GM23338 (cell line): ENCODE measurements around the gene PRUNE2. TPM values are rescaled to one million over a fixed set of nuclear protein-coding genes. Genes with fewer than 3 reads are reported as not detected.

Source experiments
- ATAC-seq: fragments of 200-7000 bp; cut with Tn5 transposase; 3 replicates; pipeline ENCODE4 v1.9.1; 2020
- DNase-seq: peaks from one replicate; pipeline ENCODE4 v3.0.0-alpha.2; 2015; ENCODE audit warnings: low spot score
- H2AFZ ChIP-seq: fragments of 200-600 bp; sonication (generic); 2 replicates; pipeline ENCODE4 v1.8.0; 2016; ENCODE audit warnings: antibody characterized with exemption, mild to moderate bottlenecking, moderate library complexity
- H3F3A ChIP-seq: fragments of 200-600 bp; sonication (generic); replicated peaks from 2 replicates; pipeline ENCODE4 v1.8.0; 2017; ENCODE audit warnings: antibody characterized with exemption, mixed run types, low read depth
- H3K27ac ChIP-seq: fragments of 200-600 bp; sonication (generic); 2 replicates; pipeline ENCODE4 v1.6.1; 2016; ENCODE audit warnings: low read depth
- H3K27me3 ChIP-seq: fragments of 200-600 bp; sonication (generic); 2 replicates; pipeline ENCODE4 v1.8.0; 2016; ENCODE audit warnings: mild to moderate bottlenecking, mixed run types, moderate library complexity; ENCODE audit not compliant: insufficient read depth
- H3K36me3 ChIP-seq: fragments of 200-600 bp; sonication (generic); 2 replicates; pipeline ENCODE4 v1.8.0; 2016; ENCODE audit warnings: mild to moderate bottlenecking; ENCODE audit not compliant: insufficient read depth
- H3K4me1 ChIP-seq: fragments of 200-600 bp; sonication (generic); 2 replicates; pipeline ENCODE4 v1.8.0; 2016; ENCODE audit warnings: mild to moderate bottlenecking, moderate library complexity; ENCODE audit not compliant: insufficient read depth
- H3K4me2 ChIP-seq: fragments of 200-600 bp; sonication (generic); 2 replicates; pipeline ENCODE4 v1.7.1; 2017; ENCODE audit warnings: mixed run types
- H3K4me3 ChIP-seq: fragments of 200-600 bp; sonication (generic); 2 replicates; pipeline ENCODE4 v1.6.1; 2016; ENCODE audit warnings: mixed run types
- H3K79me2 ChIP-seq: fragments of 200-600 bp; sonication (generic); replicated peaks from 2 replicates; pipeline ENCODE4 v1.8.0; 2017; ENCODE audit warnings: mild to moderate bottlenecking; ENCODE audit not compliant: insufficient read depth
- H3K9me2 ChIP-seq: fragments of 200-600 bp; sonication (generic); 2 replicates; pipeline ENCODE4 v1.8.0; 2017; ENCODE audit not compliant: insufficient read depth
- H4K20me1 ChIP-seq: fragments of 200-600 bp; sonication (generic); replicated peaks from 2 replicates; pipeline ENCODE4 v1.8.0; 2017; ENCODE audit warnings: mild to moderate bottlenecking; ENCODE audit not compliant: insufficient read depth
- H3K27ac Mint-ChIP-seq: 2 replicates; pipeline ENCODE4 v1.8.0; 2020; ENCODE audit warnings: inconsistent platforms, mild to moderate bottlenecking, moderate library complexity, mixed read lengths
- H3K27me3 Mint-ChIP-seq: 3 replicates; pipeline ENCODE4 v1.8.0; 2022; ENCODE audit warnings: low read depth, mild to moderate bottlenecking, moderate library complexity, mixed read lengths, inconsistent platforms; ENCODE audit not compliant: insufficient read depth, poor library complexity
- H3K36me3 Mint-ChIP-seq: 3 replicates; pipeline ENCODE4 v1.8.0; 2021; ENCODE audit warnings: low read depth, mild to moderate bottlenecking, inconsistent platforms, moderate library complexity, mixed read lengths
- H3K4me1 Mint-ChIP-seq: 3 replicates; pipeline ENCODE4 v1.8.0; 2020; ENCODE audit warnings: mild to moderate bottlenecking, inconsistent platforms, mixed read lengths
- H3K4me3 Mint-ChIP-seq: 3 replicates; pipeline ENCODE4 v1.8.0; 2021; ENCODE audit warnings: moderate library complexity, mild to moderate bottlenecking, inconsistent platforms, mixed read lengths
- H3K9me3 Mint-ChIP-seq: 3 replicates; pipeline ENCODE4 v1.8.0; 2020; ENCODE audit warnings: moderate library complexity, mild to moderate bottlenecking, inconsistent platforms, mixed read lengths
- CTCF ChIP-seq, 2 experiments: fragments of 200-600 bp in 1 of 2; sonication (generic) in 1 of 2; conservative IDR thresholded peaks; 2 replicates each; pipeline versions ENCODE4 v1.5.1 to v1.6.1; 2016 to 2017; ENCODE audit warnings: antibody characterized with exemption in 2 of 2, low read depth in 2 of 2, mild to moderate bottlenecking in 2 of 2, moderate library complexity in 1 of 2
- ETS1 ChIP-seq: IDR thresholded peaks from 2 replicates; pipeline ENCODE4 v1.6.1; 2016; ENCODE audit warnings: antibody characterized with exemption
- EZH2 ChIP-seq: fragments of 200-600 bp; sonication (generic); IDR thresholded peaks from one replicate; pipeline ENCODE4 v1.8.0; 2017; ENCODE audit warnings: antibody characterized with exemption, mild to moderate bottlenecking, low read depth; ENCODE audit not compliant: unreplicated experiment
- NANOG ChIP-seq: IDR thresholded peaks from 2 replicates; pipeline ENCODE4 v1.6.1; 2016; ENCODE audit warnings: antibody characterized with exemption, borderline replicate concordance
- ZNF462 ChIP-seq: fragments of 250-450 bp; sonication (Bioruptor Pico); IDR thresholded peaks from 2 replicates; pipeline ENCODE4 v1.5.0; 2020; ENCODE audit warnings: mild to moderate bottlenecking, moderate library complexity
- polyA plus RNA-seq: library from polyadenylated mRNA; unstranded; fragments of >200 nt; fragmentation: Nextera tagmentation; extraction: Ambion mirVana; gene quantifications from 2 replicates; pipeline ENCODE4 v1.2.1, GENCODE V29; 2016
- total RNA-seq: library from RNA; depleted of rRNA; stranded (reverse); fragments of >200 nt; shearing (Covaris generic); gene quantifications from 2 replicates; pipeline ENCODE4 v1.2.3, GENCODE V29; 2014

The PRUNE2 gene
- total and polyA plus RNA-seq, 2 experiments from 2014 or later, result 10.6 to 26.5 TPM

- DNase-seq (no peak), ATAC-seq (no peak)
- no peaks in the 10 kb centered on the region for H4K20me1 ChIP-seq
- H3K27me3 ChIP-seq, result no peaks in the 10 kb centered on the region
- peaks cover 2% of the 10 kb centered on the region for H3K27me3 Mint-ChIP-seq
- H3K27ac Mint-ChIP-seq, result no peak overlapping the region
- peaks cover 16% of the 10 kb centered on the region for H3K4me1 ChIP-seq
- H2AFZ ChIP-seq, result no peak overlapping the region
- H3K4me3 ChIP-seq, result no peak overlapping the region
- no peak for TF ChIP-seq NANOG
- no peak for TF ChIP-seq EZH2
- no peak; a peak in 1 of 4 replicates for TF ChIP-seq CTCF (conservative IDR thresholded peaks at IDR 0.05; ENCODE audit: low read depth in 2 of 2)
- TF ChIP-seq ETS1, result no peak
- no peak for TF ChIP-seq ZNF462 (CRISPR knock-in tag)
- H3K27ac ChIP-seq, result no peak overlapping the region
- no peaks in the 10 kb centered on the region for H3K36me3 Mint-ChIP-seq
- 0 out of 2 replicates have a peak, but pooled peaks cover 5% of the 10 kb centered on the region for H3K9me2 ChIP-seq
- no peaks in the 10 kb centered on the region for H3K9me3 Mint-ChIP-seq
- peaks cover 8% of the 10 kb centered on the region; the same call in 1 of the 2 replicates for H3K79me2 ChIP-seq
- H3F3A ChIP-seq, result no peaks in the 10 kb centered on the region
- H3K4me2 ChIP-seq, result no peak overlapping the region
- peaks cover 20% of the 10 kb centered on the region for H3K4me1 Mint-ChIP-seq
- H3K36me3 ChIP-seq, result no peaks in the 10 kb centered on the region; the same call in 1 of the 2 replicates
- H3K4me3 Mint-ChIP-seq, result no peak overlapping the region
Measured at GRCh38 chr9:76877961-76878360, 28.0 kb downstream of the PRUNE2 start.
